HepG2 (cell line): ENCODE results near the gene TNK1. TPM values are rescaled to one million over a fixed set of nuclear protein-coding genes. Genes with fewer than 3 reads are reported as not detected.

Experiments
- ATAC-seq: fragments of 200-7000 bp; cut with Tn5 transposase; 3 replicates; pipeline ENCODE4 v1.9.1; 2020; ENCODE audit warnings: mild to moderate bottlenecking, moderate library complexity
- BruUV-seq: library from RNA; stranded (reverse); fragments of 400-500 nt; replicated peaks from 2 replicates; lab custom pipeline; 2021; lab: Mats Ljungman, UMichigan
- CTCF ChIA-PET: fragments of 300-600 bp; formaldehyde crosslinking; extraction: SDS; loops from one replicate; lab custom pipeline; 2021; ENCODE audit warnings: low total read pairs, inconsistent platforms, low intra/inter-chr PET ratio; lab: Yijun Ruan, JAX
- POLR2A ChIA-PET: fragments of 350-600 bp; sonication (Branson Sonifier 250); formaldehyde crosslinking; loops from one replicate; lab custom pipeline; 2020; ENCODE audit warnings: antibody characterized with exemption, inconsistent platforms; lab: Yijun Ruan, JAX
- DNase-seq: peaks from one replicate; pipeline ENCODE4 v3.0.0-alpha.2; 2015; ENCODE audit warnings: low spot score
- FAIRE-seq: peaks from 3 replicates; lab custom pipeline; 2011; peaks lifted over from hg19 to GRCh38; lab: Jason Lieb, UNC
- H2AFZ ChIP-seq: one replicate; pipeline ENCODE4 v1.6.1; 2011; ENCODE audit warnings: low read length, inconsistent platforms
- H3K27ac ChIP-seq: fragments of 300-600 bp; 3 replicates; pipeline ENCODE4 v1.8.0; 2011; ENCODE audit warnings: mixed run types, mild to moderate bottlenecking, mixed read lengths, low read length, inconsistent platforms; ENCODE audit not compliant: insufficient read depth; ENCODE audit errors: extremely low read length
- H3K27me3 ChIP-seq, 2 experiments: fragments of 200-600 bp in 1 of 2; 2 replicates in 1 of 2; 3 replicates in 1 of 2; pipeline versions ENCODE4 v1.6.0 to v1.8.0; 2011; ENCODE audit warnings: low read length in 2 of 2, mild to moderate bottlenecking in 2 of 2, moderate library complexity in 2 of 2, inconsistent platforms in 1 of 2; ENCODE audit not compliant: insufficient read depth in 2 of 2, control insufficient read depth in 1 of 2
- H3K36me3 ChIP-seq, 2 experiments: fragments of 200-600 bp in 1 of 2; replicated peaks in 1 of 2; 2 replicates in 1 of 2; 3 replicates in 1 of 2; pipeline versions ENCODE4 v1.5.1 to v1.8.0; 2011; ENCODE audit warnings: low read length in 2 of 2, inconsistent platforms in 1 of 2; ENCODE audit not compliant: insufficient read depth in 2 of 2, control insufficient read depth in 1 of 2
- H3K4me1 ChIP-seq: 2 replicates; pipeline ENCODE4 v1.5.1; 2012; ENCODE audit warnings: low read length, inconsistent platforms; ENCODE audit not compliant: insufficient read depth
- H3K4me2 ChIP-seq: 2 replicates; pipeline ENCODE4 v1.6.0; 2011; ENCODE audit warnings: low read depth, low read length, inconsistent platforms
- H3K4me3 ChIP-seq, 3 experiments: fragments of 200-600 bp in 1 of 3; sonication (generic), shearing (Covaris generic) in 1 of 3; replicated peaks in 1 of 3; 2 replicates each; pipeline ENCODE4 v1.5.1; 2011 to 2016; ENCODE audit warnings: low read length in 3 of 3, inconsistent platforms in 2 of 3, low read depth in 2 of 3, mild to moderate bottlenecking in 2 of 3, control low read depth in 1 of 3, mixed read lengths in 1 of 3; ENCODE audit not compliant: insufficient read depth in 1 of 3
- H3K79me2 ChIP-seq: one replicate; pipeline ENCODE4 v1.6.1; 2011; ENCODE audit warnings: low read length, inconsistent platforms; ENCODE audit not compliant: insufficient read depth
- H3K9ac ChIP-seq: 2 replicates; pipeline ENCODE4 v1.6.0; 2011; ENCODE audit warnings: mild to moderate bottlenecking, low read depth, low read length, inconsistent platforms; ENCODE audit not compliant: insufficient read depth
- H3K9me3 ChIP-seq: 2 replicates; pipeline ENCODE4 v1.5.1; 2012; ENCODE audit warnings: mild to moderate bottlenecking, low read length
- H4K20me1 ChIP-seq: 2 replicates; pipeline ENCODE4 v1.6.0; 2011; ENCODE audit warnings: inconsistent platforms, mild to moderate bottlenecking, low read length, moderate library complexity; ENCODE audit not compliant: insufficient read depth
- MXI1 ChIP-seq: IDR thresholded peaks from 3 replicates; pipeline ENCODE4 v1.6.1; 2012; ENCODE audit warnings: low read depth, low read length, inconsistent platforms, borderline replicate concordance
- NCOA2 ChIP-seq: sonication (generic); formaldehyde crosslinking; IDR thresholded peaks from 2 replicates; pipeline ENCODE4 v1.8.0; 2022; ENCODE audit warnings: inconsistent platforms
- STAT5B ChIP-seq: sonication (generic); formaldehyde crosslinking; IDR thresholded peaks from 2 replicates; pipeline ENCODE4 v1.4.0; 2020; ENCODE audit warnings: missing genetic modification reagents
- XBP1 ChIP-seq: sonication (generic); formaldehyde crosslinking; IDR thresholded peaks from 2 replicates; pipeline ENCODE4 v1.5.0; 2020; ENCODE audit warnings: missing genetic modification reagents
- ZMAT3 ChIP-seq: sonication (generic); formaldehyde crosslinking; conservative IDR thresholded peaks from 2 replicates; pipeline ENCODE4 v1.7.0; 2021; ENCODE audit warnings: missing genetic modification reagents
- ZNF766 ChIP-seq: sonication (generic); formaldehyde crosslinking; IDR thresholded peaks from 2 replicates; pipeline ENCODE4 v1.5.0; 2020; ENCODE audit warnings: missing genetic modification reagents, borderline replicate concordance
- ZNF781 ChIP-seq: sonication (generic); formaldehyde crosslinking; IDR thresholded peaks from 2 replicates; pipeline ENCODE4 v1.5.1; 2020; ENCODE audit warnings: borderline replicate concordance, mild to moderate bottlenecking, missing genetic modification reagents; ENCODE audit errors: not compliant biosample characterization
- WGBS: methylation state at CpG from one replicate; pipeline ENCODE4 v1.1.6; 2017; ENCODE audit warnings: low lambda C conversion rate; 5-methylcytosine and 5-hydroxymethylcytosine counted together
- in situ Hi-C: cut with HindIII; loops from 2 replicates; pipeline ENCODE4 v1.10.0; 2017; ENCODE audit warnings: low pct_unique_long_range_greater_than_20kb; ENCODE audit not compliant: extremely low pct_ligation_motif_present
- intact Hi-C: fragments of 100-400 bp; cut with micrococcal nuclease; formaldehyde crosslinking; loops from one replicate; pipeline ENCODE4 v1.10.0; 2022; ENCODE audit not compliant: unreplicated experiment
- polyA plus RNA-seq, 8 experiments: library from polyadenylated mRNA; depleted of rRNA in 3 of 8; stranded (reverse) in 7 of 8; unstranded in 1 of 8; fragments of >200 nt; fragmentation: Illumina TruSeq in 4 of 8; extraction: Trizol in 4 of 8; gene quantifications; 2 replicates each; pipeline versions ENCODE4 v1.2.1 to v1.2.3, GENCODE V29; 2011 to 2016; ENCODE audit warnings: low read depth in 4 of 8, missing spikeins in 1 of 8, mixed read lengths in 1 of 8; ENCODE audit not compliant: insufficient read depth in 1 of 8
- total RNA-seq, 5 experiments: library from RNA; depleted of rRNA; stranded (reverse); fragments of >200 nt; fragmentation: Illumina TruSeq; extraction: Trizol; gene quantifications; 2 replicates each; pipeline ENCODE4 v1.2.3, GENCODE V29; 2016; ENCODE audit warnings: low read depth in 1 of 5
- TF ChIP-seq, protein P1 (sequence below): sonication (generic); formaldehyde crosslinking; IDR thresholded peaks from 2 replicates; pipeline ENCODE4 v1.8.1; 2023; ENCODE audit warnings: mild to moderate bottlenecking, missing genetic modification reagents
- TF ChIP-seq, protein P2 (sequence below): sonication (generic); formaldehyde crosslinking; IDR thresholded peaks from 2 replicates; pipeline ENCODE4 v1.4.0; 2020; ENCODE audit warnings: mild to moderate bottlenecking, low read depth, missing genetic modification reagents
- TF ChIP-seq, protein P3 (sequence below): sonication (generic); formaldehyde crosslinking; IDR thresholded peaks from 2 replicates; pipeline ENCODE4 v1.9.0; 2021; ENCODE audit warnings: missing genetic modification reagents, mild to moderate bottlenecking, borderline replicate concordance
- TF ChIP-seq, protein P4 (sequence below): sonication (generic); formaldehyde crosslinking; IDR thresholded peaks from 2 replicates; pipeline ENCODE4 v1.4.0; 2020; ENCODE audit warnings: mild to moderate bottlenecking, missing genetic modification reagents, borderline replicate concordance

TNK1 gene
- total and polyA plus RNA-seq, 2 of the 13 experiments (the other 11 are each of a cell fraction or from before 2014, with no cell fraction given), result 2.0 to 3.5 TPM

DNA sequence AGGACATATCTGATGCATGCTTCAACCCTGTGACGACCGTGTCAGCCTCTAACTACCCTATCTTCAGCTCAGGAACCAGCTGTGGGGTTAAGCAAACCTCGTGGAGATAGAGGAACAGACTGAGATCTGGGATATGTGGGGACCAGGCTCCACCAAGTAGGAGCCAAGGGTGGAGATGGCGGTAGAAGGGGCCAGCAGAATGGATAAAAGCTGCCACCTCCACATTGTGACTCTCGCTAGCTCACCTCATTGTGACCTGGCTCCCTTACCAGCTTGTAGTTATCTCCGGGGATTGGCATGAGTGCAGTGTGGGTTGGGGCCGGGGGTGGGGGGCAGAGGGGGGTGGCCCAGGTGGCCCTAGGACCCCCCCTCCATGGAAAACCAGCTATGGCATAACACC, 44.4 kb downstream of the TNK1 start, which contains the start of gene SPEM2:
Gene SPEM2 (plus strand): TSS at position 301 of the 400 bp plus-strand sequence. CDS start 73 bp downstream, at position 374.
- in situ Hi-C loops, result no loop called here
- CTCF ChIA-PET, result no interaction called here
- BruUV-seq, result no TSS peak

More for the DNA sequence above, 44.4 kb downstream of the TNK1 start, which contains the start of gene SPEM2:
- Histone ChIP-seq H3K79me2 (no peaks in the 10 kb centered on the region), H3K4me2 (no peak within 1 kb of the TSS), H3K27ac (no peak within 1 kb of the TSS), H3K27me3 (peaks cover 3 to 6% of the 10 kb centered on the region in 2 experiments; a peak in 3 of 5 replicates), H4K20me1 (no peaks in the 10 kb centered on the region), H3K4me3 (no peak within 1 kb of the TSS), H3K9me3 (no peaks in the 10 kb centered on the region), H3K4me1 (peaks cover 15% of the 10 kb centered on the region), H2AFZ (no peak within 1 kb of the TSS), H3K9ac (no peak within 1 kb of the TSS), H3K36me3 (no peaks in the 10 kb centered on the region)
- DNase-seq, result no peak
- no peak for FAIRE-seq
- TF ChIP-seq, protein P1, sequence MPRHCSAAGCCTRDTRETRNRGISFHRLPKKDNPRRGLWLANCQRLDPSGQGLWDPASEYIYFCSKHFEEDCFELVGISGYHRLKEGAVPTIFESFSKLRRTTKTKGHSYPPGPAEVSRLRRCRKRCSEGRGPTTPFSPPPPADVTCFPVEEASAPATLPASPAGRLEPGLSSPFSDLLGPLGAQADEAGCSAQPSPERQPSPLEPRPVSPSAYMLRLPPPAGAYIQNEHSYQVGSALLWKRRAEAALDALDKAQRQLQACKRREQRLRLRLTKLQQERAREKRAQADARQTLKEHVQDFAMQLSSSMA (CRISPR knock-in tag), result no peak
- TF ChIP-seq STAT5B (no peak), ZNF766 (CRISPR knock-in tag) (no peak), XBP1 (CRISPR knock-in tag) (no peak), NCOA2 (CRISPR knock-in tag) (no peak), MXI1 (no peak), ZMAT3 (no peak), ZNF781 (CRISPR knock-in tag) (no peak)
- TF ChIP-seq, protein P2, sequence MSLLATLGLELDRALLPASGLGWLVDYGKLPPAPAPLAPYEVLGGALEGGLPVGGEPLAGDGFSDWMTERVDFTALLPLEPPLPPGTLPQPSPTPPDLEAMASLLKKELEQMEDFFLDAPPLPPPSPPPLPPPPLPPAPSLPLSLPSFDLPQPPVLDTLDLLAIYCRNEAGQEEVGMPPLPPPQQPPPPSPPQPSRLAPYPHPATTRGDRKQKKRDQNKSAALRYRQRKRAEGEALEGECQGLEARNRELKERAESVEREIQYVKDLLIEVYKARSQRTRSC (CRISPR knock-in tag), result no peak
- TF ChIP-seq, protein P3, sequence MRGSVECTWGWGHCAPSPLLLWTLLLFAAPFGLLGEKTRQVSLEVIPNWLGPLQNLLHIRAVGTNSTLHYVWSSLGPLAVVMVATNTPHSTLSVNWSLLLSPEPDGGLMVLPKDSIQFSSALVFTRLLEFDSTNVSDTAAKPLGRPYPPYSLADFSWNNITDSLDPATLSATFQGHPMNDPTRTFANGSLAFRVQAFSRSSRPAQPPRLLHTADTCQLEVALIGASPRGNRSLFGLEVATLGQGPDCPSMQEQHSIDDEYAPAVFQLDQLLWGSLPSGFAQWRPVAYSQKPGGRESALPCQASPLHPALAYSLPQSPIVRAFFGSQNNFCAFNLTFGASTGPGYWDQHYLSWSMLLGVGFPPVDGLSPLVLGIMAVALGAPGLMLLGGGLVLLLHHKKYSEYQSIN, result no peak
- TF ChIP-seq, protein P4, sequence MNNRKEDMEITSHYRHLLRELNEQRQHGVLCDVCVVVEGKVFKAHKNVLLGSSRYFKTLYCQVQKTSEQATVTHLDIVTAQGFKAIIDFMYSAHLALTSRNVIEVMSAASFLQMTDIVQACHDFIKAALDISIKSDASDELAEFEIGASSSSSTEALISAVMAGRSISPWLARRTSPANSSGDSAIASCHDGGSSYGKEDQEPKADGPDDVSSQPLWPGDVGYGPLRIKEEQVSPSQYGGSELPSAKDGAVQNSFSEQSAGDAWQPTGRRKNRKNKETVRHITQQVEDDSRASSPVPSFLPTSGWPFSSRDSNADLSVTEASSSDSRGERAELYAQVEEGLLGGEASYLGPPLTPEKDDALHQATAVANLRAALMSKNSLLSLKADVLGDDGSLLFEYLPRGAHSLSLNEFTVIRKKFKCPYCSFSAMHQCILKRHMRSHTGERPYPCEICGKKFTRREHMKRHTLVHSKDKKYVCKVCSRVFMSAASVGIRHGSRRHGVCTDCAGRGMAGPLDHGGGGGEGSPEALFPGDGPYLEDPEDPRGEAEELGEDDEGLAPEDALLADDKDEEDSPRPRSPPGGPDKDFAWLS, result no peak
- intact Hi-C loops, result no loop called here
- ATAC-seq, result no peak
- POLR2A ChIA-PET, result interaction anchor here (0.8 kb wide), 1 partner anchor 22 kb away, joined by 3 read pairs; the partner anchor contains the start of gene TMEM256
- WGBS, result 53% methylated on average over 2 of the region's 7 CpGs
